PFSK-1 (cell line): ENCODE measurements around the gene BICD2.

Experiments used
- POLR2AphosphoS5 ChIP-seq: IDR thresholded peaks from 2 replicates; pipeline ENCODE4 v1.6.1; 2012; ENCODE audit warnings: low read depth, mild to moderate bottlenecking, control low read depth, low read length, moderate library complexity
- REST ChIP-seq, 2 experiments: IDR thresholded peaks; 2 replicates each; pipeline versions ENCODE4 v1.6.1 to v1.8.0; 2011 to 2012; ENCODE audit warnings: low read depth in 2 of 2, low read length in 2 of 2, control low read depth in 1 of 2, inconsistent platforms in 1 of 2, mild to moderate bottlenecking in 1 of 2, moderate library complexity in 1 of 2; ENCODE audit not compliant: insufficient read depth in 1 of 2
- SIN3A ChIP-seq: IDR thresholded peaks from 2 replicates; pipeline ENCODE4 v1.6.1; 2012; ENCODE audit warnings: mild to moderate bottlenecking, low read length, moderate library complexity, borderline replicate concordance; ENCODE audit not compliant: insufficient read depth

GRCh38 chr9:92749934-92750315 lies 14.7 kb downstream of the BICD2 start:
- TF ChIP-seq POLR2AphosphoS5, result no peak
- no peak for TF ChIP-seq REST (IDR thresholded peaks at IDR 0.05; ENCODE audit: insufficient read depth in 1 of 2, low read depth in 2 of 2, low read length in 2 of 2)
- no peak for TF ChIP-seq SIN3A
